Smooth muscle cell of bladder (primary cell): Measurements from ENCODE around the gene ZNF674. TPM values are rescaled to one million over a fixed set of nuclear protein-coding genes. Genes with fewer than 3 reads are reported as not detected.

Source experiments
- total RNA-seq: library from RNA; depleted of rRNA; stranded (reverse); fragments of >200 nt; gene quantifications from 2 replicates; pipeline ENCODE4 v1.2.3, GENCODE V29; 2014

The ZNF674 gene
- 5.0 and 5.4 TPM in 2 replicates for total RNA-seq

DNA sequence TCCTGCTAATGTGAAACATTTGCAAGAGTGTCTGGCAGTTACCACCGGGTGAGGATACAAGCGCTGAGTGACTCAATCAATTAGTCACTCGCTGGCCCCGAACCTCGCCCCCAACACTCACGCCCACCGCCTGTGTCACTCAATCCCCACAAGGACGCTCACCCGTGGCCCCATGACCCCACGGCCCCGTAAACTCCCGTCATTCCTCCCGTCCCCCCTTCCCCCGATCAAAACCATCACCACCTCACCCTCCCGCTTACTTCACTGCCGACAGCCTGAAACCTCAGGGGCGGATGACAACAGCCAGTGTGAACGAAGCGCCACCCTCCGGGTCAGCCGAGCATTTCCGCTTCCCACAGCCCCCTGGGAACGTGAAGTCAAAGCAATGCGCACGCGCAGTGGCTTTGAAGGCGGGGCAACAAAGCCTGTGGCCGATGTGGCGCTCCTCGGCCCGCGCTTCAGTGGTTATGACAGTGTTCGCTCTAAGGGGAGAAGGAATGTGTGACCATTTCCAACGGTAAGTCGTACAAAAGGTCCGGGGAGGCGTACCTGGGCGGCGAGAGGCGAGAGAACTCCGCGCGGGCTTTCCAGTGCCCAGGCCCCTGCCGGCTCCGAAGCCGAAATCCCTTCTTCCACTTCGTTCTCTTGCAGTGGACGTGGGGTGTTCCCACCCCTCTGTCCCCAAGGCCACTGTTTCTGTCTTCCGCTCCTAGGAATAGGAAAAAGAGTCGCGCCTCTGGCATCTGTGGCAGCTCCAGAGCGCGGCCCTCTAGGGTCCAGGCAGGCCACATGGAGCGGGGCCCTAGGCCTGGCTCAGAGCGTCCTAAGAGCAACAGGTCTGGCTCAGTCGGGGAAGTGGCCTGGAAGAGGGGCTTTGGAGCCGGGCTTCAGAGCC is at the start of gene ZNF674:
TSS of gene ZNF674 (minus strand) at position 311 of the 895 bp plus-strand sequence. CDS start 3,334 bp downstream, outside the sequence.

DNA sequence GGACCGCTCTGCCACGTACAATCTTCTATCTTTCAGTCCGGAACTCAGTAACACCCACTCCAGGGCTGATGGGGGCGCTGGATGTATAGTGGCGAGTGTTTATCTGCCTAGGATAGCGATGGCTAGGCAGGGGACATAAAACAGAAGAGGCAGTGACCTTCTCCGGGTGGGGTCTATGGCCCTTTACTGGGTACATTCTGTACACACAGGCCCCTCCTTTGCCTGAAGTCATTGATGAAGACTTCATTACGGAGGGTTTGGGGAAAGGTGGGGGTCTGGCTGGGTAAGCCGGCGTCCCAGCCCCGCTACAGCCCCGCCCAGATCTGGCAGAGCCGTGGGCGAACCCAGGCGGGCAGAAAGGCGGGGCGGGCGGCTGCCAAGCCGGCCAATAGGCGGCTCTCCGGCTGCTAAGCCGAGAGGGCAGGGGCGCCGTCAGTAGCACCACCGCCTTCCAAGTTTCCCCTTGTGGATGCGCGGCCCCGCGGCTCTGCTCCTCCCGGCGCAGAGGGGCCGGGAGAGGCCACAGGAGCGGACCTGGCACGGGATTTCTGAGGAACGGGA is 28.2 kb upstream of the ZNF674 start, which contains the start of gene CHST7:
TSS of gene CHST7 (plus strand) at position 435 of the 561 bp plus-strand sequence. CDS start 167 bp downstream, outside the sequence.

Other genes starting within 250 kb of the ZNF674 start
- 9.3 and 11.4 TPM in 2 replicates for gene CHST7, start 28.3 kb upstream of the ZNF674 start, total RNA-seq
- 36.0 and 42.2 TPM in 2 replicates for gene SLC9A7, start 213.7 kb upstream of the ZNF674 start, total RNA-seq